Neuronal stem cell (in vitro differentiated cells): Measurements from ENCODE around the gene DTL.

Experiments used
- DNase-seq: peaks from one replicate; pipeline ENCODE4 v3.0.0-alpha.2; 2013; ENCODE audit warnings: low spot score
- H2AFZ ChIP-seq: one replicate; pipeline ENCODE4 v1.6.1; 2013; ENCODE audit warnings: mild to moderate bottlenecking, low read length, inconsistent platforms
- H2AK5ac ChIP-seq: 2 replicates; pipeline ENCODE4 v1.6.1; 2013; ENCODE audit warnings: low read depth, mild to moderate bottlenecking, inconsistent platforms, low read length, moderate library complexity, mixed read lengths
- H2BK120ac ChIP-seq: 2 replicates; pipeline ENCODE4 v1.6.1; 2013; ENCODE audit warnings: low read depth, mild to moderate bottlenecking, inconsistent platforms, low read length, moderate library complexity, mixed read lengths
- H2BK12ac ChIP-seq: one replicate; pipeline ENCODE4 v1.6.1; 2013; ENCODE audit warnings: low read length, inconsistent platforms
- H2BK15ac ChIP-seq: 2 replicates; pipeline ENCODE4 v1.6.1; 2013; ENCODE audit warnings: mild to moderate bottlenecking, low read length, inconsistent platforms, mixed read lengths
- H2BK5ac ChIP-seq: one replicate; pipeline ENCODE4 v1.6.1; 2013; ENCODE audit warnings: inconsistent platforms, mild to moderate bottlenecking, low read length, moderate library complexity
- H3K14ac ChIP-seq: one replicate; pipeline ENCODE4 v1.6.1; 2013; ENCODE audit warnings: low read length, inconsistent platforms
- H3K18ac ChIP-seq: 2 replicates; pipeline ENCODE4 v1.6.1; 2013; ENCODE audit warnings: low read length, inconsistent platforms
- H3K23ac ChIP-seq: 2 replicates; pipeline ENCODE4 v1.6.1; 2013; ENCODE audit warnings: low read depth, mild to moderate bottlenecking, mixed read lengths, low read length, inconsistent platforms; ENCODE audit not compliant: poor library complexity
- H3K27ac ChIP-seq: replicated peaks from 3 replicates; pipeline ENCODE4 v1.5.1; 2013; ENCODE audit warnings: low read length, inconsistent platforms
- H3K27me3 ChIP-seq, 3 experiments: 2 replicates each; pipeline ENCODE4 v1.6.1; 2013; ENCODE audit warnings: low read length in 3 of 3, mild to moderate bottlenecking in 2 of 3, inconsistent platforms in 1 of 3, low read depth in 1 of 3, mixed read lengths in 1 of 3, moderate library complexity in 1 of 3; ENCODE audit not compliant: control insufficient read depth in 3 of 3, insufficient read depth in 3 of 3
- H3K36me3 ChIP-seq, 2 donors: replicated peaks in 1 of 2; 2 replicates each; pipeline ENCODE4 v1.6.1; 2013; ENCODE audit warnings: low read length in 2 of 2; ENCODE audit not compliant: control insufficient read depth in 2 of 2, insufficient read depth in 2 of 2
- H3K4ac ChIP-seq: 2 replicates; pipeline ENCODE4 v1.6.1; 2013; ENCODE audit warnings: inconsistent platforms, mild to moderate bottlenecking, low read length, moderate library complexity
- H3K4me1 ChIP-seq, 2 donors: 1 replicate in 1 of 2; 2 replicates in 1 of 2; pipeline ENCODE4 v1.6.1; 2013; ENCODE audit warnings: low read length in 2 of 2, low read depth in 1 of 2; ENCODE audit not compliant: control insufficient read depth in 2 of 2, insufficient read depth in 1 of 2
- H3K4me2 ChIP-seq: one replicate; pipeline ENCODE4 v1.6.1; 2013; ENCODE audit warnings: mild to moderate bottlenecking, low read length, inconsistent platforms; ENCODE audit not compliant: insufficient read depth, poor library complexity, severe bottlenecking
- H3K4me3 ChIP-seq, 2 donors: 2 replicates each; pipeline ENCODE4 v1.5.1; 2013; ENCODE audit warnings: low read length in 2 of 2, mild to moderate bottlenecking in 2 of 2, inconsistent platforms in 1 of 2, moderate library complexity in 1 of 2
- H3K79me1 ChIP-seq: one replicate; pipeline ENCODE4 v1.6.1; 2013; ENCODE audit warnings: low read depth, mild to moderate bottlenecking, inconsistent platforms, low read length, moderate library complexity
- H3K9ac ChIP-seq: one replicate; pipeline ENCODE4 v1.6.1; 2013; ENCODE audit warnings: mild to moderate bottlenecking, low read depth, low read length, inconsistent platforms; ENCODE audit not compliant: poor library complexity
- H3K9me3 ChIP-seq, 2 donors: replicated peaks in 1 of 2; 2 replicates each; pipeline versions ENCODE3 to v1.6.1; 2013; ENCODE audit warnings: low read length in 2 of 2, mild to moderate bottlenecking in 2 of 2, inconsistent platforms in 1 of 2, low read depth in 1 of 2, mixed read lengths in 1 of 2, moderate library complexity in 1 of 2; ENCODE audit not compliant: control insufficient read depth in 2 of 2, insufficient read depth in 1 of 2
- H4K8ac ChIP-seq: one replicate; pipeline ENCODE4 v1.6.1; 2013; ENCODE audit warnings: low read depth, mild to moderate bottlenecking, inconsistent platforms, low read length, moderate library complexity
- H4K91ac ChIP-seq: one replicate; pipeline ENCODE4 v1.6.1; 2013; ENCODE audit warnings: low read length, low read depth, mild to moderate bottlenecking, inconsistent platforms; ENCODE audit not compliant: poor library complexity
- WGBS, 2 donors: extraction: QIAGEN DNeasy Blood & Tissue Kit; methylation state at CpG; one replicate each; pipeline ENCODE4 v1.1.7; 2013; ENCODE audit warnings: missing lambda C conversion rate in 2 of 2, mixed read lengths in 1 of 2; ENCODE audit not compliant: insufficient read length in 2 of 2, insufficient replicate concordance in 1 of 2; ENCODE audit errors: extremely low coverage in 2 of 2; 5-methylcytosine and 5-hydroxymethylcytosine counted together

The DTL gene

GRCh38 chr1:212118167-212118871 is 82.8 kb downstream of the DTL start:
- no peak overlapping the region for H2BK15ac ChIP-seq
- H3K4ac ChIP-seq: no peak overlapping the region
- no peak overlapping the region for H4K8ac ChIP-seq
- WGBS, 2 donors: no CpG with 5 or more reads among the region's 7 CpGs
- no peak overlapping the region for H3K27ac ChIP-seq
- no peak overlapping the region for H2AFZ ChIP-seq
- no peaks in the 10 kb centered on the region for H3K27me3 ChIP-seq
- H2BK5ac ChIP-seq: no peak overlapping the region
- H2BK120ac ChIP-seq: no peak overlapping the region
- peaks cover 0 to 1% of the 10 kb centered on the region in 2 donors for H3K9me3 ChIP-seq
- no peaks in the 10 kb centered on the region for H3K79me1 ChIP-seq
- peaks cover 2 to 8% of the 10 kb centered on the region in 2 donors for H3K36me3 ChIP-seq
- H3K18ac ChIP-seq: no peak overlapping the region
- no peak for DNase-seq
- H3K23ac ChIP-seq: no peak overlapping the region
- H4K91ac ChIP-seq: no peak overlapping the region
- no peak overlapping the region for H3K9ac ChIP-seq
- no peak overlapping the region for H2BK12ac ChIP-seq
- no peak overlapping the region for H3K14ac ChIP-seq
- no peak overlapping the region for H3K4me2 ChIP-seq
- no peak overlapping the region for H3K4me3 ChIP-seq
- peaks cover 0 to 1% of the 10 kb centered on the region in 2 donors for H3K4me1 ChIP-seq
- H2AK5ac ChIP-seq: no peak overlapping the region

GRCh38 chr1:212118872-212119260 is 83.3 kb downstream of the DTL start:
- Histone ChIP-seq H3K36me3 (peaks cover 2 to 8% of the 10 kb centered on the region in 2 donors), H3K4me2 (no peak overlapping the region), H3K9me3 (no peaks in the 10 kb centered on the region), H3K23ac (no peak overlapping the region), H3K14ac (no peak overlapping the region), H3K9ac (no peak overlapping the region), H3K4me1 (peaks cover 0 to 1% of the 10 kb centered on the region in 2 donors), H3K4me3 (no peak overlapping the region), H3K27ac (no peak overlapping the region), H2BK5ac (no peak overlapping the region), H3K27me3 (no peaks in the 10 kb centered on the region), H3K18ac (no peak overlapping the region), H2AFZ (no peak overlapping the region), H4K91ac (no peak overlapping the region), H4K8ac (no peak overlapping the region), H2AK5ac (no peak overlapping the region), H3K4ac (no peak overlapping the region), H2BK120ac (no peak overlapping the region), H3K79me1 (no peaks in the 10 kb centered on the region), H2BK15ac (no peak overlapping the region), H2BK12ac (no peak overlapping the region)
- no CpG with 5 or more reads among the region's 2 CpGs for WGBS, 2 donors
- DNase-seq: no peak

- no peak overlapping the region for H2AK5ac ChIP-seq
- no peak overlapping the region for H2BK15ac ChIP-seq
- no peak overlapping the region for H2AFZ ChIP-seq
- H2BK5ac ChIP-seq: no peak overlapping the region
- no peaks in the 10 kb centered on the region for H3K27me3 ChIP-seq
- no peak overlapping the region for H3K9ac ChIP-seq
- H3K23ac ChIP-seq: no peak overlapping the region
- H2BK120ac ChIP-seq: no peak overlapping the region
- WGBS, 2 donors: no CpG with 5 or more reads among the region's 5 CpGs
- H3K14ac ChIP-seq: no peak overlapping the region
- no peak overlapping the region for H3K4ac ChIP-seq
- H2BK12ac ChIP-seq: no peak overlapping the region
- no peaks in the 10 kb centered on the region for H3K9me3 ChIP-seq
- H4K91ac ChIP-seq: no peak overlapping the region
- H3K36me3 ChIP-seq: peaks cover 2 to 8% of the 10 kb centered on the region in 2 donors
- DNase-seq: no peak
- H3K79me1 ChIP-seq: no peaks in the 10 kb centered on the region
- no peak overlapping the region for H3K27ac ChIP-seq
- no peak overlapping the region for H3K4me3 ChIP-seq
- no peak overlapping the region for H3K18ac ChIP-seq
- H3K4me2 ChIP-seq: no peak overlapping the region
- H3K4me1 ChIP-seq: peaks cover 0 to 1% of the 10 kb centered on the region in 2 donors
- no peak overlapping the region for H4K8ac ChIP-seq
Observed at GRCh38 chr1:212119397-212119837, 83.9 kb downstream of the DTL start.

- no CpG with 5 or more reads among the region's 3 CpGs for WGBS, 2 donors
- H3K4ac ChIP-seq: no peak overlapping the region
- no peak overlapping the region for H3K18ac ChIP-seq
- no peaks in the 10 kb centered on the region for H3K9me3 ChIP-seq
- no peak overlapping the region for H3K9ac ChIP-seq
- no peak for DNase-seq
- no peaks in the 10 kb centered on the region for H3K79me1 ChIP-seq
- H2BK5ac ChIP-seq: no peak overlapping the region
- no peak overlapping the region for H3K4me2 ChIP-seq
- H3K14ac ChIP-seq: no peak overlapping the region
- H4K91ac ChIP-seq: no peak overlapping the region
- no peak overlapping the region for H3K23ac ChIP-seq
- H2AFZ ChIP-seq: no peak overlapping the region
- H3K27ac ChIP-seq: no peak overlapping the region
- H2BK15ac ChIP-seq: no peak overlapping the region
- H2AK5ac ChIP-seq: no peak overlapping the region
- H4K8ac ChIP-seq: no peak overlapping the region
- H3K27me3 ChIP-seq: no peaks in the 10 kb centered on the region
- H2BK12ac ChIP-seq: no peak overlapping the region
- H3K4me3 ChIP-seq: no peak overlapping the region
- peaks cover 0 to 1% of the 10 kb centered on the region in 2 donors for H3K4me1 ChIP-seq
- peaks cover 2 to 8% of the 10 kb centered on the region in 2 donors for H3K36me3 ChIP-seq
- no peak overlapping the region for H2BK120ac ChIP-seq
Observed at GRCh38 chr1:212119863-212120262, 84.3 kb downstream of the DTL start.
